GM06990 (cell line): ENCODE measurements around the gene CARS2.
"Not testable (repeated sequence)": the region's sequence is repeated elsewhere in the genome, so short reads cannot be mapped to it uniquely, and the experiment has no call there.

Source experiments
- DNase-seq: peaks from one replicate; pipeline ENCODE4 v3.0.0-alpha.2; 2011; ENCODE audit not compliant: insufficient read length; ENCODE audit errors: extremely low read depth
- H3K27me3 ChIP-seq: replicated peaks from 2 replicates; pipeline ENCODE4 v1.6.0; 2011; ENCODE audit warnings: low read length; ENCODE audit not compliant: control insufficient read depth, insufficient read depth
- H3K36me3 ChIP-seq: 2 replicates; pipeline ENCODE4 v1.5.1; 2011; ENCODE audit warnings: low read length; ENCODE audit not compliant: control insufficient read depth, insufficient read depth
- H3K4me3 ChIP-seq: replicated peaks from 2 replicates; pipeline ENCODE4 v1.5.1; 2011; ENCODE audit warnings: low read depth, mild to moderate bottlenecking, control low read depth, low read length
- CTCF ChIP-seq: IDR thresholded peaks from 2 replicates; pipeline ENCODE4 v1.5.1; 2011; ENCODE audit warnings: low read length, control low read depth, mild to moderate bottlenecking, inconsistent platforms; ENCODE audit not compliant: insufficient read depth, poor library complexity, severe bottlenecking

CARS2 gene

GRCh38 chr13:110615005-110615321 is 91.0 kb downstream of the CARS2 start:
- DNase-seq = peak; percentile 37
- H3K4me3 ChIP-seq = peak overlapping the region; percentile 87
- no peak for TF ChIP-seq CTCF
- H3K27me3 ChIP-seq = no peaks in the 10 kb centered on the region
- peaks cover 1% of the 10 kb centered on the region; the same call in 1 of the 2 replicates for H3K36me3 ChIP-seq

- TF ChIP-seq CTCF = no peak
- peak; percentile 58 for DNase-seq
- no peaks in the 10 kb centered on the region for H3K36me3 ChIP-seq
- H3K27me3 ChIP-seq = no peaks in the 10 kb centered on the region
- H3K4me3 ChIP-seq = peak overlapping the region; percentile 31
Measured at GRCh38 chr13:110610955-110611595, 94.8 kb downstream of the CARS2 start.

GRCh38 chr13:110607675-110608224 is 98.2 kb downstream of the CARS2 start:
- H3K36me3 ChIP-seq = no peaks in the 10 kb centered on the region
- H3K27me3 ChIP-seq = no peaks in the 10 kb centered on the region
- H3K4me3 ChIP-seq = no peak overlapping the region
- no peak for TF ChIP-seq CTCF
- no peak for DNase-seq

- H3K27me3 ChIP-seq, H3K4me3 ChIP-seq, H3K36me3 ChIP-seq, DNase-seq: not testable (repeated sequence)
Measured at GRCh38 chr13:110606281-110606680, 99.6 kb downstream of the CARS2 start.

- Histone ChIP-seq H3K27me3 (no peaks in the 10 kb centered on the region), H3K36me3 (no peaks in the 10 kb centered on the region), H3K4me3 (no peak overlapping the region)
- DNase-seq = no peak
- TF ChIP-seq CTCF = no peak
Measured at GRCh38 chr13:110605132-110605531, 100.8 kb downstream of the CARS2 start.

- Histone ChIP-seq H3K4me3 (no peak overlapping the region), H3K27me3 (no peaks in the 10 kb centered on the region), H3K36me3 (no peaks in the 10 kb centered on the region)
- no peak for TF ChIP-seq CTCF
- DNase-seq = no peak
Measured at GRCh38 chr13:110600980-110601379, 104.9 kb downstream of the CARS2 start.
